H1 (cell line): ENCODE measurements around the gene CCDC86. TPM values are rescaled to one million over a fixed set of nuclear protein-coding genes. Genes with fewer than 3 reads are reported as not detected.

Experiments
- CTCF ChIA-PET: fragments of 300-600 bp; sonication (Branson Sonifier 250); formaldehyde crosslinking; loops from one replicate; lab custom pipeline; 2021; ENCODE audit not compliant: partially characterized antibody; lab: Charles Lee
- POLR2A ChIA-PET: fragments of 300-600 bp; sonication (Branson Sonifier 250); formaldehyde crosslinking; loops from one replicate; lab custom pipeline; 2021; ENCODE audit warnings: inconsistent platforms; ENCODE audit not compliant: partially characterized antibody; lab: Charles Lee
- DNase-seq, 2 experiments: peaks; one replicate each; pipeline versions ENCODE4 v3.0.0 to v3.0.0-alpha.2; 2010 to 2022; ENCODE audit warnings: low spot score in 2 of 2, low read depth in 1 of 2, mixed read lengths in 1 of 2
- FAIRE-seq: peaks from 2 replicates; lab custom pipeline; 2011; peaks lifted over from hg19 to GRCh38; lab: Jason Lieb, UNC
- H2AFZ ChIP-seq: 2 replicates; pipeline ENCODE4 v1.8.1; 2012; ENCODE audit warnings: low read length, inconsistent platforms
- H2AK5ac ChIP-seq: 2 replicates; pipeline ENCODE4 v1.6.1; 2013; ENCODE audit warnings: low read depth, low read length
- H2BK120ac ChIP-seq: replicated peaks from 2 replicates; pipeline ENCODE3; 2013; ENCODE audit warnings: low read depth, low read length, inconsistent platforms
- H2BK12ac ChIP-seq: 2 replicates; pipeline ENCODE4 v1.6.1; 2013; ENCODE audit warnings: low read depth, low read length
- H2BK15ac ChIP-seq: 2 replicates; pipeline ENCODE4 v1.6.1; 2013; ENCODE audit warnings: low read length
- H2BK20ac ChIP-seq: 2 replicates; pipeline ENCODE4 v1.6.1; 2013; ENCODE audit warnings: low read length
- H2BK5ac ChIP-seq: 2 replicates; pipeline ENCODE4 v1.6.1; 2013; ENCODE audit warnings: low read depth, low read length
- H3K14ac ChIP-seq: 2 replicates; pipeline ENCODE4 v1.6.1; 2013; ENCODE audit warnings: inconsistent platforms; ENCODE audit not compliant: insufficient read length
- H3K18ac ChIP-seq: 2 replicates; pipeline ENCODE4 v1.6.1; 2013; ENCODE audit warnings: low read length; ENCODE audit errors: extremely low read depth
- H3K23ac ChIP-seq: 2 replicates; pipeline ENCODE4 v1.6.1; 2013; ENCODE audit warnings: inconsistent platforms; ENCODE audit not compliant: insufficient read length
- H3K23me2 ChIP-seq: 2 replicates; pipeline ENCODE4 v1.6.1; 2013; ENCODE audit warnings: low read depth, low read length
- H3K27ac ChIP-seq: 2 replicates; pipeline ENCODE4 v1.6.1; 2011; ENCODE audit warnings: low read depth, low read length, inconsistent platforms
- H3K27me3 ChIP-seq, 4 experiments: replicated peaks in 1 of 4; 1 replicate in 1 of 4; 2 replicates in 3 of 4; pipeline versions ENCODE4 v1.6.1 to v1.8.1; 2011 to 2013; ENCODE audit warnings: low read length in 3 of 4, mild to moderate bottlenecking in 3 of 4, inconsistent platforms in 2 of 4, mixed read lengths in 2 of 4, moderate library complexity in 1 of 4; ENCODE audit not compliant: control insufficient read depth in 3 of 4, insufficient read depth in 3 of 4; ENCODE audit errors: extremely low read depth in 1 of 4
- H3K36me3 ChIP-seq, 4 experiments: 2 replicates each; pipeline versions ENCODE4 v1.6.1 to v1.8.1; 2011 to 2013; ENCODE audit warnings: mild to moderate bottlenecking in 4 of 4, low read length in 3 of 4, moderate library complexity in 2 of 4, control low read depth in 1 of 4, inconsistent platforms in 1 of 4; ENCODE audit not compliant: insufficient read depth in 4 of 4, control insufficient read depth in 2 of 4
- H3K4ac ChIP-seq: replicated peaks from 2 replicates; pipeline ENCODE3; 2013; ENCODE audit warnings: low read length, low read depth, mixed read lengths, inconsistent platforms; ENCODE audit not compliant: insufficient read length
- H3K4me1 ChIP-seq, 4 experiments: replicated peaks in 1 of 4; 1 replicate in 1 of 4; 2 replicates in 3 of 4; pipeline versions ENCODE4 v1.6.1 to v1.8.1; 2011 to 2013; ENCODE audit warnings: low read length in 3 of 4, inconsistent platforms in 2 of 4, mixed read lengths in 1 of 4; ENCODE audit not compliant: insufficient read depth in 4 of 4, control insufficient read depth in 3 of 4
- H3K4me2 ChIP-seq, 2 experiments: 2 replicates each; pipeline versions ENCODE4 v1.6.1 to v1.8.1; 2011 to 2013; ENCODE audit warnings: low read depth in 2 of 2, low read length in 2 of 2, control low read depth in 1 of 2, inconsistent platforms in 1 of 2, mild to moderate bottlenecking in 1 of 2; ENCODE audit not compliant: insufficient read depth in 1 of 2
- H3K4me3 ChIP-seq, 4 experiments: fragments of 200-600, 300-600 bp in 1 of 4; sonication (generic), shearing (Covaris generic), sonication (Bioruptor Twin) in 1 of 4; 2 replicates each; pipeline versions ENCODE4 v1.5.1 to v1.8.1; 2011 to 2016; ENCODE audit warnings: low read length in 4 of 4, low read depth in 3 of 4, control low read depth in 2 of 4, inconsistent platforms in 2 of 4, mild to moderate bottlenecking in 2 of 4, mixed read lengths in 1 of 4, moderate library complexity in 1 of 4; ENCODE audit not compliant: insufficient read depth in 2 of 4; ENCODE audit errors: extremely low read depth in 1 of 4
- H3K56ac ChIP-seq: replicated peaks from 2 replicates; pipeline ENCODE3; 2013; ENCODE audit warnings: low read depth, mild to moderate bottlenecking, mixed read lengths, low read length, inconsistent platforms; ENCODE audit not compliant: insufficient read length
- H3K79me1 ChIP-seq: 2 replicates; pipeline ENCODE4 v1.6.1; 2013; ENCODE audit warnings: low read depth, low read length, control low read depth
- H3K79me2 ChIP-seq, 2 experiments: 2 replicates each; pipeline versions ENCODE4 v1.6.1 to v1.8.1; 2012 to 2013; ENCODE audit warnings: low read length in 2 of 2, mild to moderate bottlenecking in 2 of 2, inconsistent platforms in 1 of 2; ENCODE audit not compliant: insufficient read depth in 2 of 2, control insufficient read depth in 1 of 2
- H3K9ac ChIP-seq, 4 experiments: replicated peaks in 1 of 4; 1 replicate in 1 of 4; 2 replicates in 3 of 4; pipeline versions ENCODE4 v1.6.1 to v1.8.1; 2011 to 2013; ENCODE audit warnings: low read depth in 3 of 4, low read length in 3 of 4, control low read depth in 2 of 4, mild to moderate bottlenecking in 2 of 4, moderate library complexity in 2 of 4, inconsistent platforms in 1 of 4; ENCODE audit errors: extremely low read depth in 1 of 4
- H3K9me3 ChIP-seq, 2 experiments: 2 replicates each; pipeline versions ENCODE4 v1.6.1 to v1.8.1; 2012 to 2013; ENCODE audit warnings: mild to moderate bottlenecking in 2 of 2, moderate library complexity in 2 of 2, control low read depth in 1 of 2, inconsistent platforms in 1 of 2, low read depth in 1 of 2, low read length in 1 of 2, mixed read lengths in 1 of 2; ENCODE audit not compliant: insufficient read depth in 2 of 2
- H4K20me1 ChIP-seq, 2 experiments: replicated peaks in 1 of 2; 2 replicates each; pipeline versions ENCODE3 to v1.8.1; 2011 to 2013; ENCODE audit warnings: inconsistent platforms in 2 of 2, low read length in 2 of 2, mild to moderate bottlenecking in 1 of 2; ENCODE audit not compliant: insufficient read depth in 2 of 2, control insufficient read depth in 1 of 2
- H4K5ac ChIP-seq: 2 replicates; pipeline ENCODE4 v1.6.1; 2013; ENCODE audit warnings: low read length, low read depth, mixed read lengths, inconsistent platforms; ENCODE audit not compliant: insufficient read length
- H4K8ac ChIP-seq: 2 replicates; pipeline ENCODE4 v1.8.0; 2013; ENCODE audit warnings: mild to moderate bottlenecking, moderate library complexity, low read length, inconsistent platforms; ENCODE audit not compliant: insufficient read depth; ENCODE audit errors: extremely low read depth
- H4K91ac ChIP-seq: replicated peaks from 2 replicates; pipeline ENCODE3; 2013; ENCODE audit warnings: low read length, mixed read lengths, inconsistent platforms; ENCODE audit not compliant: insufficient read length
- KDM1A ChIP-seq: fragments of 200-600, 300-600 bp; sonication (generic); IDR thresholded peaks from 2 replicates; pipeline ENCODE4 v1.7.1; 2016; ENCODE audit warnings: mild to moderate bottlenecking, low read length, borderline replicate concordance
- WGBS, 2 experiments: shearing (Covaris generic) in 1 of 2; methylation state at CpG; one replicate each; pipeline versions ENCODE4 v1.1.6 to v1.1.7; 2013 to 2015; ENCODE audit warnings: low lambda C conversion rate in 2 of 2, mixed read lengths in 2 of 2, inconsistent platforms in 1 of 2, low coverage in 1 of 2, missing lambda C conversion rate in 1 of 2; ENCODE audit not compliant: insufficient replicate concordance in 2 of 2, insufficient coverage in 1 of 2, insufficient read length in 1 of 2; ENCODE audit errors: extremely low coverage in 1 of 2, missing lambda C conversion rate in 1 of 2; 5-methylcytosine and 5-hydroxymethylcytosine counted together
- polyA plus RNA-seq, 7 experiments: library from polyadenylated mRNA; depleted of rRNA in 3 of 7; stranded (reverse) in 5 of 7; unstranded in 2 of 7; fragments of >200 nt in 5 of 7; fragments of 200-250 nt in 2 of 7; gene quantifications; 1 replicate in 5 of 7; 2 replicates in 1 of 7; 4 replicates in 1 of 7; pipeline versions ENCODE4 v1.2.1 to v1.2.3, GENCODE V29; 2011 to 2013; ENCODE audit warnings: missing spikeins in 2 of 7, mixed read lengths in 2 of 7
- total RNA-seq: library from RNA; stranded (reverse); fragmentation: NEBNext Ultra II Directional; extraction: Animal tissue kit (Norgen Biotek cat#: 25700); gene quantifications from 2 replicates; pipeline ENCODE4 v1.2.1, GENCODE V29; 2021

CCDC86 gene
- total and polyA plus RNA-seq, 2 of the 8 experiments (the other 6 are each of a cell fraction or from before 2014, with no cell fraction given): 37.7 to 76.4 TPM

GRCh38 chr11:60816590-60817157 lies 25.2 kb upstream of the CCDC86 start:
- Histone ChIP-seq H3K27me3 (no peaks in the 10 kb centered on the region), H3K27ac (no peak overlapping the region), H4K5ac (no peak overlapping the region), H3K4ac (no peak overlapping the region), H2BK120ac (no peak overlapping the region), H2AFZ (no peak overlapping the region), H4K91ac (no peak overlapping the region), H2BK5ac (no peak overlapping the region), H3K4me3 (no peak overlapping the region), H3K23me2 (no peaks in the 10 kb centered on the region; the same call in 1 of the 2 replicates), H3K79me2 (no peaks in the 10 kb centered on the region), H2BK12ac (no peak overlapping the region), H3K14ac (no peak overlapping the region), H2BK20ac (no peak overlapping the region), H3K36me3 (no peaks in the 10 kb centered on the region), H4K20me1 (no peaks in the 10 kb centered on the region), H3K9me3 (peaks cover 8 to 9% of the 10 kb centered on the region in 2 experiments; a peak in 3 of 4 replicates), H3K79me1 (no peaks in the 10 kb centered on the region), H4K8ac (no peak overlapping the region), H3K4me2 (no peak overlapping the region), H3K56ac (no peak overlapping the region), H3K23ac (no peak overlapping the region), H3K9ac (no peak overlapping the region), H3K18ac (no peak overlapping the region), H3K4me1 (no peaks in the 10 kb centered on the region; a peak in 1 of 7 replicates), H2AK5ac (no peak overlapping the region), H2BK15ac (no peak overlapping the region)
- no peak for FAIRE-seq
- POLR2A ChIA-PET: no interaction called here
- CTCF ChIA-PET: no interaction called here
- DNase-seq: no peak
- 81% methylated on average over 2 of the region's 2 CpGs; no CpG with 5 or more reads in 1 of the 2 experiments for WGBS, 2 experiments
- TF ChIP-seq KDM1A: no peak
